H4 (cell line): Measurements from ENCODE around the gene HOXD9. TPM values are rescaled to one million over a fixed set of nuclear protein-coding genes. Genes with fewer than 3 reads are reported as not detected.
A peak's percentile ranks its signal among the peaks of the same experiment; 100 is the strongest.

Source experiments
- DNase-seq: peaks from one replicate; pipeline ENCODE4 v3.0.0-alpha.2; 2015; ENCODE audit warnings: low spot score
- total RNA-seq: library from RNA; depleted of rRNA; stranded (reverse); fragments of >200 nt; shearing (Covaris generic); gene quantifications from 2 replicates; pipeline ENCODE4 v1.2.3, GENCODE V29; 2014

The HOXD9 gene
- total RNA-seq, 1 experiment from 2014 or later, result 2.1 TPM

DNA sequence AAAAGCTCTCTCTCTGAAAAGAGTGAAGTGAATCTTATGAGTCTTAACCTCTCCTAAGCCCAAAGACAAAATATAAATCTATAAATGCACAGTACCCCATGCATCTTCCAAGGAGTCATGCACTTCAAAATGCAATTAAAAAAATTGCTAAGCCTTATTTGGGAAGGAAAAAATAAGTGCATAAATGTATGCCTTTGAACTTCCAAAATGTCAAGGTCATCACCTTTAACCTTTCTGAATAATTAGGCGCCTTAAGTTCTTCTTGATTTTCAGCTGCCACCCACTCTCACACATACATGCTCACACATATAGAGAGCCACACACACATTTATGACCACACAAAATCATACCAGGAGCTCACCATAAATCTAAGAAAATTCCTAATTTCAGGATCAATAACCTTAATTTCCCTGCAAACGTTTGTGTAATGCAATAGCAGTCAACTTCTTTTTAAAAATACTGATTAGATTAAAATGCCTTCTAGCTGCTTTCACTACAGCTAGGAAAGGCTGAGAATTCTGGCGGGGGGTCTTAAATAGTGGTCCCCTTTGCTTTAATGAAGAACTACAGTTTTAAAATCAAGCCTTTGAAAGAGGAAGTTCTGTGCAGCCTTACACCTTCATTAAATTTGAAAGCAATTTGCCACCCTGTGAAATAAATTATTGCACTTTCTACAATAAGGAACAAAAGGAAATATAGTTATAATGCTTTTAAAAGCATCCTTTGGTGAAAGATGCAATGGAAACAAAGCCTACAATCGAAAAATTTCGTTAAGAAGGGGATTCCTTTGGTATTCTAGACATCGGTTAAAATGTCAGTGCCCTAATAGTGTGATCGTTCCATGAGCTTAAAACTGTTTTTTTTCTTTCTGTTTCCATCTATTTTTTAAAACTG lies 11.9 kb upstream of the HOXD9 start:
- DNase-seq, result no peak

DNA sequence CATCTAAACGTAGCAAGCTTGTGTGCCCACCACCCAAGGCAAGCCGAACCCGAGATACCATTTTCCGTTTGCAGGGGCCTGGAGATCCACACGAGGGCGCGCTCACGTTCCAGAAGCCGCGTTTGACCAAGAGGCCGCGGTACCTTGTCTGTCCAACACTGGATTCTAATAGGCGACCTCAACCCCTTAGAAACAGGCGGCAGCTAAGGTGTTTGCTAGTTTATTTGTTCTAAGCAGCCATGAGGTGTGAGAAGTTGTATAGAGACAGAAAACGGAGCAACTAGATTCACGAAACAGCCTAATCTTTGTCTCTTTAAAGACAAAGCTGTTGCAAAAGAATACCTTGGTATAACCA lies 11.2 kb upstream of the HOXD9 start:
- DNase-seq, result peak; percentile 34

DNA sequence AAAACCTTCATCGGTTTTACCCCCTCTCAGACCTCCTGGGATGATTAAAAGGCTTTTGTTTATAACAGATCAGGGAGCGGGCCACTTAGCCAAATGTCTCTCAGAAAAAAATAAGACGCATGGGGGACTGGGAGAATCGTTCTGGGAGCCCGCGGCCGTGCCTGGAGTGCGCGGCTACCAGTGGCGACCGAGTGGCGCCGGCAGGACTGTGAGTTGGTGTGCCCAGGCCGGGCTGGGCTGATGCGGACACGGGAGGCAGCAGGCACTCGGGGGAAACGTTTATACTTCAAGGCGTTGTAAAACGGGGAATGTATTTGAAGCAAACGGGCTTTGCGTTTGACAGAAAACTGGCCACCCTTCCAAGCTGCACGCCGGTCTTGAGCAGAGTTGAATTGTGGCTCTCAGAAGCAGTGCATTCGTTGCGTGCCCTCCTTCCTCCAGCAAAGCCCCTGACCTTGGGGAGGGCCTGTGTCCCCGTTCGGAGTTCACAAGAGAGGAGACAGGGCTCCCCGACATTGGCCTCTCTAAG lies 10.6 kb upstream of the HOXD9 start:
- DNase-seq, result no peak

DNA sequence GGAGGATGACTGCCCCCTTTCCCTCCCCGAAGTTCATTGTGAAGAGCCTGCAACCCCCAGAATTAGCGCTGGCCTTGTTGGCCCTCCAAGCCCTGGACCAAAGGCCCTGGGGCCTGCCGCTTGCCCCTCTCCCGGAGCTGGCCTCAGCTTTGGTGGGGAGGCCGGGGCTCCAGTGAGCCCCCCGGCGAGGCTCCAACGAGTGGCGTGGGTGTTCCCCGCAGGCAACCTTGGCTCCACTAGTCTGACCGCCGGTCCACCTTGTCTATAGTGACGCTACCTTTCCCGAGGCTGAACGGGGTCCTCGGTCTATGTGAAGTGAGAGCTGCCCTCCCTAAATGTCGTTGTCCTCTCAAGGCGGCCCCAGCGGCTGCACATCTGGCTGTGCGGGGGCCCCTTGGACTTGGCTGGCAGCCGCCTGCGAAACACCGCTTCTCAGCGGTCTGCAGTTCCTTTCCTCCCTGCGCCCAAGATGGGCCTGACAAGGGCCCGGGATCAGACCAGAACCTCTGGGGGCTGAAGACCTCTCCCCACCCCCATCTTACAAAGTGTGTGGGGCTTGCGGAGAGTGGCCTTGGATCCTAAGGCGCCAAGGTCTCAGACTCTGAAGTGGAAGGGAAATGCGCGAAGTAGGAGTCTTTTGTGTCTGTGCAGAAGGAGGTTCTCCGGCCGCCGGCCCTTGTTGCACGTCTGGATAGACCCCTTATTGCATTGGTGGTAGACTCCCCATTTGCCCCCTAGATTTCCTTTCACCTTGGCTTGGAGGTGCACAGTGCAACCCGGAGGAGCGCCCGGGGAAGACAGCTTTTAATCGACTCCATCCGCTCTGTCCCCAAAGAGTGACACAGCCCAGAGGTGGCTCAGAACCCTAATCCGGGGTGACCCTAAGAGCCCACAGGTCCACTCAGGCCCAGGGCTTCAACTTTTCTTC lies 9.9 kb upstream of the HOXD9 start:
- no peak for DNase-seq

DNA sequence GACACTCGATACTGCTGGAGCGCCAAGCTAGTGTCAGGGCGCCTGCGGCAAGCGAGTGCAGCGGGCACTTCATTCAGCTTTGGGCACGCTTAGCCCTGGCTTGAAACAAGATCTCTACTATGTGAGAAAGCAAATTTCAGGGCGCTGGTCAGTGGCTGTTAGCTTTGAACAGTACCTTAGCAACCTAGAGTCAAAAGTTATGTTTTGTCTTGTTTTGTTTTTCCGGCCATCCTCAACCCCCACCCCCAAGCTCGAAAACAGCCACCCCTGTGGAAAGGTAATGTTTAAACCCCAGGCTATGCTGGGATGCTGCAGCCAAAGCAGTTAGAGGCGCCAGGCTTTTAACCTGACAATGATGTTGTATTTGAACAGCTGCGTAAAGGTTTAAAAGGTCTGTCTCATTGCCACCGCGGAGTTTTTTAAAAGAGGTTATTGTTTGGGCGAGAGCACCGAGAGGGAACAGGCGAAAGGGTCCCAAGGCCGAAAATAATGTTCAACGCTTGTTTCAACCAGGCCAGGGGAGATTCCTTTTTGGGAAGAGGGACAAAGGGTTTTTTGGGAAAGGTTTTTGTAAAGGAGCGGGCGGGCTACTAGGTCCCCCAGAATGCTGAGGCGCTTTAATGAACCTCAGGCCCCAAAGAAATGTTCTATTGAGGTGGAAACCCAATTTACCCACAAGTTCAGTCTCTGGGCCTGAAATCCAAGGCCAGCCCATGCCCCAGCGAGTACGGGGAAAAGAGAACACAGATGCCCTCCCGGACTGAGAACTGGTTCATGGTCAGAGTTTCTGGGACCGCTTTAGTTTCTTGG lies 8.2 kb upstream of the HOXD9 start:
- DNase-seq, result no peak

DNA sequence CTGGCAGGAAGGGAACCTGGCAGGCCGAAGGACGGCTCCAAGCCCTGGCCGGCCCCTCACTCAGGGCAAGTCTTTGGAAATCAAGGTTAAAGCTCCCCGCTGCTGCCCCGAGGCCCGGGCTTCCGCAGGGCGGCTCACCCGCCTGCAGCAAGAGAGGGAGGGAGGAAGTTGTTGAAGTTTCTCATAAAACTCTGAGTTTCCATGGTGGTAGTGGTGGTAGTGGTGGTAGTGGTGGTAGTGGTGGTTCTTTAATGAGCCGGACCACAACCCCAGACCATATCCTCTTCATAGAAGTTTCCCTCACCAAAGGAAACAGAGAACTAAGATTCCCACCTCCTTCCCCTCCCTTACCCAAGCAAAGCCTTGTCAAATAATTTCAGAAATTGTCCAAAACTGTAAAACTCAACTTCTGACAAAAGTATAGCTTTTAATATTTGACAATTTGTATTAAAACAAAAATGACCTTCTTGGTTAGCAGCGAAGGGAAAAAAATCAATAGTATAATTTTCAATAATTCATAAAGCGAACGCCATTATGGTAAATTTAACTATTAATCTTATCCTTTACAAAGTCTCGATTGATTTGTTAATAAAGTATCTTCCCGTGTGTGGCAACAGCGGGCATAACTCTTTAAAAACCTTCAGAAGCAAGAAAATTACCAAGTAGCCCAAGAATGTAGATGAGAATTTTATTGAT lies 7.4 kb upstream of the HOXD9 start:
- DNase-seq, result no peak

DNA sequence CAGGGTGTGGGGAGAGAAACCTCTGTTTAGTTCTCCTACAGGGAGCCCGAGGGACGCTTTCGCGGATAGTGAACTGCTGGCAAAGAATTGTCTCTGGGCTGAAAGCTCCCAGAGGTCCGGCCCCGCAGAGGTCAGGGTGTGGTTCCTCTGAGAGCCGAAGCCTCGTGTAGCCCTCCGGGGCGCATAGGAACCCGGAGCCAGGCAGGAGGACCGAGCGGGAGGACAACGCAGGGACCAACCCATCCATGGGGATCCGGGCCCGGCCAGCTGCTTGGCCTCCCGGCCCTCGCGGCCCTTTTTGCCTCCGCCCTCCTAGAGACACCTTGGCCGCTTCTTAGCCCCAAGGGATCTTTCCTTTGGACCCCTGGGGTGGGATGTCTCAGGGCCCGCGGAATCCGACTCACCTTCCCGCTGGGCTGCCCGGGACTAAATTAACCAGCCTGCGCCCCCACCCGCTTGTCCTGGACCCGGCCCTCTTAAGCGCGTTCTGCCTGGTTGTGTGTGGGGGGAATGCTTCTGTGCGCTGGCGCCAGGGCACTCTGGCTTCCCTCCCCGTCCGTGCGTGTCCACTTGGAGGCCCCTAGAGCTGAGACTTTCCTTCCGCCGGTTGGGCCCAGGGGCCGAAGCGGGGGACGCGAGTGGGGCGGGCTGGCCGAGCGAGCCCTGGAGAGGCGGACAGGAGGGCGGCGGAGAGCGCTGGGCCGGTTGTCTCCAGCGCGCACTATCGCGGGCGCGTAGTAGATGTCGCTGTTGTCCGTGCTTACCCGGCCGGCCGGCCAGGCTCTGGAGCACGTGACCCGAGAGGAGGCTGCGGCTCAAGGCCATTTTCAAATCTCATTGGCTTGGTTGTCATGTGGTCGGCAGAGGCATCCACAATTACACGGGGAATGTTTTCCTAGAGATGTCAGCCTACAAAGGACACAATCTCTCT lies 6.4 kb upstream of the HOXD9 start, which contains the start of gene HOXD10:
HOXD10 (plus strand) TSS at position 896 of the 931 bp plus-strand sequence. CDS start 56 bp downstream, outside the sequence.
- no peak for DNase-seq

DNA sequence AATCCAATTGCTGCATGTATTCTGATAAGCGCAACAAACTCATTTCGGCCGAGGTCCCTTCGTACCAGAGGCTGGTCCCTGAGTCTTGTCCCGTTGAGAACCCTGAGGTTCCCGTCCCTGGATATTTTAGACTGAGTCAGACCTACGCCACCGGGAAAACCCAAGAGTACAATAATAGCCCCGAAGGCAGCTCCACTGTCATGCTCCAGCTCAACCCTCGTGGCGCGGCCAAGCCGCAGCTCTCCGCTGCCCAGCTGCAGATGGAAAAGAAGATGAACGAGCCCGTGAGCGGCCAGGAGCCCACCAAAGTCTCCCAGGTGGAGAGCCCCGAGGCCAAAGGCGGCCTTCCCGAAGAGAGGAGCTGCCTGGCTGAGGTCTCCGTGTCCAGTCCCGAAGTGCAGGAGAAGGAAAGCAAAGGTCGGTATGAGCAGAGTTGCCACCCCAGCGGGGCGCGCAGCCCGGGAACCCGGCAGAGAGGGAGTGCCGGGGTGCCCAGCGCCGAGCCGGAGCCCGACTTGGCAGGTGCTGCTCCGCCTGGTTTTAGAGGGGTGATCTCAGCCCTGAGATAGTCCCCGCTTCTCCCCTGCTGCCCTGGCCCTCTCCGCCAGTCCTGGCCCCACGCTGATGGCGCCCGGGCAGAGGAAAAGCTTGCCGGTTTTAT lies 5.2 kb upstream of the HOXD9 start:
- no peak for DNase-seq

DNA sequence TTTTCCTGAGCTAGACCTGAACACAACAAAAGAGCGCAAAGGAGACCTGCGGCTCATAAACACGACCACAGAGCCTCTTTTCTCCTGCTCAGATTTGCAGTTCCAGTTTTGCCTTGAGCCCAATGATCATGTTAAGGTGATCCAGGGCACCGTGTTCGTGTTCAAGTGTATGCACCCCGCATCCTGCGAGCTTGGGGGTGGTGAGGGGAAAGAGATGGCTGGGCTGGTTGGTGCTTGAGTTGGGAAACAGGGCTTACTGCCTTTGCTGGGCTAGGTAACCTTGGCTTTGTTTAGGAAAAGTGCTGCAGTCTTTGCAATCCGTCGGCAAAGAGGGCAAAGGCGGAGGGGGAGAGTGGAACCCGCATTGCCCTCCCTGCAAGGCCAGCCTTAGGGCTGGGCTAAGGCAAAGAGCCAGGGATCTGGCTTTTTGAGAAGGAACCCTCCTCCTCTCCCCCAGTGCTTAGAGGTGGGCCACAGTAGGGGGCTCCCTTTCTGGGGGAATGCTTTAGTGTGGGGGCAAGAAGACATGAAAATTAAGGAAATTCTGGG lies 4.6 kb upstream of the HOXD9 start:
- DNase-seq, result no peak

- peak; percentile 64 for DNase-seq
Observed at GRCh38 chr2:176118601-176119339, 3.7 kb upstream of the HOXD9 start.

GRCh38 chr2:176120364-176121189 lies 1.9 kb upstream of the HOXD9 start:
- no peak for DNase-seq

DNA sequence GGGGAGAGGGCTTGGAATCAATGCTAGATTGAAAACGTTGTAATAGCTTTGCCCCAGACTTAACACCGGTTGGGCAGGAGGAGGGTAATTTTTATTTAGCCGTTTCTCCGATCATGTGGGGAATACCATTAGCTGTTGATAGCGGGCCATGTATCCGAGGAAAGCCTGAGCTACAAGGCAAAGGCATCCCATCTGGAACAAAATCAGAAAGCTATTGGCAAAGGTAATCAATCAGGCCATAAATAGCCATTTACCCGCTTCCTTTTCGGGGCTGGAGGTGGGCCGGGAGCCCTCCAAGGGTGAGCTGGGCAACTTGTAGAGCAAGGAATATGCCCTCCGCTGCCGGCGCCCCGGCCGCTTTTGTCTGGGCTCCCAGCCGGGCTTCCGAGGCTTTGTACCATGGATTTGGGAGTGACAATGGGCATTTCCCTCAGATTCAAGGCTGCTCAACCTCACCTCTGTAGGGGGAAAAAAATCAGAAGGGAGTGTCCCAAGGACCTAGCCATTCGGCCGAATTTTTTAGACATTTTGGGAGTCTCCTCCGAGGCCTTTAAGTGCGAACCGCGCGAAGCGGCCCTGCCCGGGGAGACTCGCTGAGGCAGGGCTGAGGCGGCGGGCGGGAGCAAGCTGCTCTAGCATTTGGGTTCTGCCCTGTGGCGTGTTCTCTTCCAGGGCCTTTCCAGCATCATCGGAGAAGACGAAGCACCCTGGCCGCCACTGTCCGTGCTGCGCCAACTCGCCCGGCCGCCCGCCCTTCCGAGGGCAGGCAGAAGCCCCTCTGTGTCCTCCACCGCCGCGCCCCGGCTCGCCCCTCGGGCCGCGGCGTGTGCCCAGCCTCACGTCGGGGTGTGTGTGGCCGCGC lies 1.1 kb upstream of the HOXD9 start:
- no peak for DNase-seq

DNA sequence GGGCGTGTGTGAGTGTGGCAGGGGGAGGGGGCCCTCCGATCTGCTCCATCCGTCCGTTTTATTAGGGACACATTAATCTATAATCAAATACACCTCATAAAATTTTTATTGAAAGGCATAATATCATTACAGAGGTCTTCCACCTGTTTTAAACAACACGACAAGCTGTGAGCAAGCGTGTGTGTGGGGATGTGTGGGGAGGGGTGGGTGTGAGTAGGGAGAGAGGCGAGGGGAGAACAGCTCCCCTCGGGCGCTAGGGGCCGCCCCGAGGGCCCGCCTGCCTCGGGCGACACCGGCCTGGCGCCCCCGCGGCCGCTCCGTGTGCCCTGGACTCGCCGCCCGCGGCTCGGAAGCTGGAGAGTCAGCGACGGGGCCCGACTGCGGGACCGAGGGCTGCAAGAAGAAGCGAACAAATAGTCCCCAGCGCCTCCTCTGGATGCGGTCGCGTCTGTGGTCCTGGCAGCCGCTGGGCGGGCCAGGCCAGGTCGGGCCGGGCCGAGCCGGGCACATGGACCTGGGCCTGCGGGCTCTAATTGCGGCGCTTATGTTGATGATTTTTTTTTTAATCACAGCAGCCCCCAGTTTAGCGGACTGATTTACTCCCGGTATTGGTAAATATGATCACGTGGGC lies 352 bp upstream of the HOXD9 start:
- no peak for DNase-seq

DNA sequence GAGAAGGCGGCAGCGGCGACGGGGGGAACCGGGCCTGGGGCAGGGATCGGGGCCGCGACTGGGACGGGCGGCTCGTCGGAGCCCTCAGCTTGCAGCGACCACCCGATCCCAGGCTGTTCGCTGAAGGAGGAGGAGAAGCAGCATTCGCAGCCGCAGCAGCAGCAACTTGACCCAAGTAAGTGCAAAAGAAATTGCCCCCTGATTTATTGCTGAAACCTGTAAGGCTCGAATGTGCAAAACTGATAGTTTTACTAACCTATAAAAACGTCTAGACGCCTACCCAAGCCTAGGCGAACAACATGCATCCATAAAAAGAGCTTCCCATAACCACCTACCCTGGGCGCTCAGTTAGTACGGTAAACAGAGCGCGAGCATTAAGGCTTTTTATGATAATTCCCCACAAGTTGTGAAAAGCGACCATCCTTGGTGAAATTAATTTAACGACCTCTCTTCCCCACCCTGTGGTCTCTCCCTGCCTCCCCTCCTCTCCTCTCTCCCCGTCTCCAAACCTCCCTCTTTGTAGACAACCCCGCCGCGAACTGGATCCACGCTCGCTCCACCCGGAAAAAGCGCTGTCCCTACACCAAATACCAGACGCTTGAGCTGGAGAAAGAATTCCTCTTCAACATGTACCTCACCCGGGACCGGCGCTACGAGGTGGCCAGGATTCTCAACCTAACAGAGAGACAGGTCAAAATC lies 1.0 kb downstream of the HOXD9 start:
- DNase-seq, result no peak
